GM23338 (cell line): ENCODE results near the gene CELSR1. TPM values are rescaled to one million over a fixed set of nuclear protein-coding genes. Genes with fewer than 3 reads are reported as not detected.

Experiments used
- ATAC-seq: fragments of 200-7000 bp; cut with Tn5 transposase; 3 replicates; pipeline ENCODE4 v1.9.1; 2020
- DNase-seq: peaks from one replicate; pipeline ENCODE4 v3.0.0-alpha.2; 2015; ENCODE audit warnings: low spot score
- H2AFZ ChIP-seq: fragments of 200-600 bp; sonication (generic); 2 replicates; pipeline ENCODE4 v1.8.0; 2016; ENCODE audit warnings: antibody characterized with exemption, mild to moderate bottlenecking, moderate library complexity
- H3F3A ChIP-seq: fragments of 200-600 bp; sonication (generic); replicated peaks from 2 replicates; pipeline ENCODE4 v1.8.0; 2017; ENCODE audit warnings: antibody characterized with exemption, mixed run types, low read depth
- H3K27ac ChIP-seq: fragments of 200-600 bp; sonication (generic); 2 replicates; pipeline ENCODE4 v1.6.1; 2016; ENCODE audit warnings: low read depth
- H3K27me3 ChIP-seq: fragments of 200-600 bp; sonication (generic); 2 replicates; pipeline ENCODE4 v1.8.0; 2016; ENCODE audit warnings: mild to moderate bottlenecking, mixed run types, moderate library complexity; ENCODE audit not compliant: insufficient read depth
- H3K36me3 ChIP-seq: fragments of 200-600 bp; sonication (generic); 2 replicates; pipeline ENCODE4 v1.8.0; 2016; ENCODE audit warnings: mild to moderate bottlenecking; ENCODE audit not compliant: insufficient read depth
- H3K4me1 ChIP-seq: fragments of 200-600 bp; sonication (generic); 2 replicates; pipeline ENCODE4 v1.8.0; 2016; ENCODE audit warnings: mild to moderate bottlenecking, moderate library complexity; ENCODE audit not compliant: insufficient read depth
- H3K4me2 ChIP-seq: fragments of 200-600 bp; sonication (generic); 2 replicates; pipeline ENCODE4 v1.7.1; 2017; ENCODE audit warnings: mixed run types
- H3K4me3 ChIP-seq: fragments of 200-600 bp; sonication (generic); 2 replicates; pipeline ENCODE4 v1.6.1; 2016; ENCODE audit warnings: mixed run types
- H3K79me2 ChIP-seq: fragments of 200-600 bp; sonication (generic); replicated peaks from 2 replicates; pipeline ENCODE4 v1.8.0; 2017; ENCODE audit warnings: mild to moderate bottlenecking; ENCODE audit not compliant: insufficient read depth
- H3K9me2 ChIP-seq: fragments of 200-600 bp; sonication (generic); 2 replicates; pipeline ENCODE4 v1.8.0; 2017; ENCODE audit not compliant: insufficient read depth
- H4K20me1 ChIP-seq: fragments of 200-600 bp; sonication (generic); replicated peaks from 2 replicates; pipeline ENCODE4 v1.8.0; 2017; ENCODE audit warnings: mild to moderate bottlenecking; ENCODE audit not compliant: insufficient read depth
- H3K27ac Mint-ChIP-seq: 2 replicates; pipeline ENCODE4 v1.8.0; 2020; ENCODE audit warnings: inconsistent platforms, mild to moderate bottlenecking, moderate library complexity, mixed read lengths
- H3K27me3 Mint-ChIP-seq: 3 replicates; pipeline ENCODE4 v1.8.0; 2022; ENCODE audit warnings: low read depth, mild to moderate bottlenecking, moderate library complexity, mixed read lengths, inconsistent platforms; ENCODE audit not compliant: insufficient read depth, poor library complexity
- H3K36me3 Mint-ChIP-seq: 3 replicates; pipeline ENCODE4 v1.8.0; 2021; ENCODE audit warnings: low read depth, mild to moderate bottlenecking, inconsistent platforms, moderate library complexity, mixed read lengths
- H3K4me1 Mint-ChIP-seq: 3 replicates; pipeline ENCODE4 v1.8.0; 2020; ENCODE audit warnings: mild to moderate bottlenecking, inconsistent platforms, mixed read lengths
- H3K4me3 Mint-ChIP-seq: 3 replicates; pipeline ENCODE4 v1.8.0; 2021; ENCODE audit warnings: moderate library complexity, mild to moderate bottlenecking, inconsistent platforms, mixed read lengths
- H3K9me3 Mint-ChIP-seq: 3 replicates; pipeline ENCODE4 v1.8.0; 2020; ENCODE audit warnings: moderate library complexity, mild to moderate bottlenecking, inconsistent platforms, mixed read lengths
- CREB1 ChIP-seq: fragments of 250-450 bp; sonication (Bioruptor Pico); IDR thresholded peaks from 2 replicates; pipeline ENCODE4 v1.5.0; 2020; ENCODE audit warnings: low read depth, mild to moderate bottlenecking, moderate library complexity
- EZH2 ChIP-seq: fragments of 200-600 bp; sonication (generic); IDR thresholded peaks from one replicate; pipeline ENCODE4 v1.8.0; 2017; ENCODE audit warnings: antibody characterized with exemption, mild to moderate bottlenecking, low read depth; ENCODE audit not compliant: unreplicated experiment
- EZH2phosphoT487 ChIP-seq: fragments of 200-600 bp; sonication (generic); IDR thresholded peaks from one replicate; pipeline ENCODE4 v1.8.1; 2018; ENCODE audit warnings: antibody characterized with exemption; ENCODE audit not compliant: unreplicated experiment
- JUNB ChIP-seq: IDR thresholded peaks from one replicate; pipeline ENCODE4 v1.6.1; 2016; ENCODE audit warnings: antibody characterized with exemption; ENCODE audit not compliant: unreplicated experiment
- NANOG ChIP-seq: IDR thresholded peaks from 2 replicates; pipeline ENCODE4 v1.6.1; 2016; ENCODE audit warnings: antibody characterized with exemption, borderline replicate concordance
- POLR2AphosphoS5 ChIP-seq: IDR thresholded peaks from 2 replicates; pipeline ENCODE4 v1.6.1; 2016; ENCODE audit warnings: antibody characterized with exemption, low read depth
- STAT1 ChIP-seq: IDR thresholded peaks from one replicate; pipeline ENCODE4 v1.6.1; 2016; ENCODE audit warnings: antibody characterized with exemption; ENCODE audit not compliant: unreplicated experiment
- ZNF114 ChIP-seq: fragments of 250-450 bp; sonication (Bioruptor Pico); IDR thresholded peaks from 2 replicates; pipeline ENCODE4 v1.5.0; 2020; ENCODE audit warnings: mild to moderate bottlenecking, moderate library complexity
- ZNF331 ChIP-seq: fragments of 250-450 bp; sonication (Bioruptor Pico); IDR thresholded peaks from 2 replicates; pipeline ENCODE4 v1.5.0; 2020; ENCODE audit warnings: low read depth, mild to moderate bottlenecking, moderate library complexity
- polyA plus RNA-seq: library from polyadenylated mRNA; unstranded; fragments of >200 nt; fragmentation: Nextera tagmentation; extraction: Ambion mirVana; gene quantifications from 2 replicates; pipeline ENCODE4 v1.2.1, GENCODE V29; 2016
- total RNA-seq: library from RNA; depleted of rRNA; stranded (reverse); fragments of >200 nt; shearing (Covaris generic); gene quantifications from 2 replicates; pipeline ENCODE4 v1.2.3, GENCODE V29; 2014
- TF ChIP-seq, protein P1 (sequence below): IDR thresholded peaks from one replicate; pipeline ENCODE4 v1.6.1; 2018; ENCODE audit warnings: antibody characterized with exemption; ENCODE audit not compliant: unreplicated experiment
- TF ChIP-seq, protein P2 (sequence below), 2 experiments: fragments of 200-600 bp in 1 of 2; sonication (generic) in 1 of 2; conservative IDR thresholded peaks; 2 replicates each; pipeline versions ENCODE4 v1.5.1 to v1.6.1; 2016 to 2017; ENCODE audit warnings: antibody characterized with exemption in 2 of 2, low read depth in 2 of 2, mild to moderate bottlenecking in 2 of 2, moderate library complexity in 1 of 2
- TF ChIP-seq, protein P3 (sequence below): IDR thresholded peaks from 2 replicates; pipeline ENCODE4 v1.6.1; 2016; ENCODE audit warnings: antibody characterized with exemption

CELSR1 gene
- total and polyA plus RNA-seq, 2 experiments from 2014 or later, result 4.8 to 20.4 TPM

DNA sequence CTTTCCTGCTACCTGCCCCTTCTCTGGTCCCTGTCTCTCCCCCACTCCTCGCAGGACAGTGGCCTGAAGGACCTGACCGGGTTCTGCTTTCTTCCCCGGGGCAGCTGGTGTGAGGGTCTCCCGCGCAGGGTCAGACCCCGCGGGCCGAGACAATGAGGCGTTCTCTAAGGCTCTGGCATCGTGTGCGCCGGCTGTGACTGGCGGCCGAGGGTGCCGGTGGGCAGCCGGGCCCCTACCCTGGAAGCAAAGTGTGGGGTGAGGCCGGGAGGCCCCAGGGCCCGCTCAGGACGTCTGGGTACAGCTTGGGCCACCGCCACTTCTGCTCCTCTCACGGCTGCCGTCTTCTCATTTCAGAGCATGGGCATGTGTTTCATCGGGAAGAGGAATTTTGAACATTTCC lies 185.7 kb downstream of the CELSR1 start (continued):
- TF ChIP-seq STAT1 (no peak), EZH2phosphoT487 (no peak), POLR2AphosphoS5 (no peak), EZH2 (no peak), NANOG (no peak), ZNF114 (no peak), ZNF331 (CRISPR knock-in tag) (no peak)
- TF ChIP-seq, protein P1, sequence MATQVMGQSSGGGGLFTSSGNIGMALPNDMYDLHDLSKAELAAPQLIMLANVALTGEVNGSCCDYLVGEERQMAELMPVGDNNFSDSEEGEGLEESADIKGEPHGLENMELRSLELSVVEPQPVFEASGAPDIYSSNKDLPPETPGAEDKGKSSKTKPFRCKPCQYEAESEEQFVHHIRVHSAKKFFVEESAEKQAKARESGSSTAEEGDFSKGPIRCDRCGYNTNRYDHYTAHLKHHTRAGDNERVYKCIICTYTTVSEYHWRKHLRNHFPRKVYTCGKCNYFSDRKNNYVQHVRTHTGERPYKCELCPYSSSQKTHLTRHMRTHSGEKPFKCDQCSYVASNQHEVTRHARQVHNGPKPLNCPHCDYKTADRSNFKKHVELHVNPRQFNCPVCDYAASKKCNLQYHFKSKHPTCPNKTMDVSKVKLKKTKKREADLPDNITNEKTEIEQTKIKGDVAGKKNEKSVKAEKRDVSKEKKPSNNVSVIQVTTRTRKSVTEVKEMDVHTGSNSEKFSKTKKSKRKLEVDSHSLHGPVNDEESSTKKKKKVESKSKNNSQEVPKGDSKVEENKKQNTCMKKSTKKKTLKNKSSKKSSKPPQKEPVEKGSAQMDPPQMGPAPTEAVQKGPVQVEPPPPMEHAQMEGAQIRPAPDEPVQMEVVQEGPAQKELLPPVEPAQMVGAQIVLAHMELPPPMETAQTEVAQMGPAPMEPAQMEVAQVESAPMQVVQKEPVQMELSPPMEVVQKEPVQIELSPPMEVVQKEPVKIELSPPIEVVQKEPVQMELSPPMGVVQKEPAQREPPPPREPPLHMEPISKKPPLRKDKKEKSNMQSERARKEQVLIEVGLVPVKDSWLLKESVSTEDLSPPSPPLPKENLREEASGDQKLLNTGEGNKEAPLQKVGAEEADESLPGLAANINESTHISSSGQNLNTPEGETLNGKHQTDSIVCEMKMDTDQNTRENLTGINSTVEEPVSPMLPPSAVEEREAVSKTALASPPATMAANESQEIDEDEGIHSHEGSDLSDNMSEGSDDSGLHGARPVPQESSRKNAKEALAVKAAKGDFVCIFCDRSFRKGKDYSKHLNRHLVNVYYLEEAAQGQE, result no peak
- TF ChIP-seq, protein P2, sequence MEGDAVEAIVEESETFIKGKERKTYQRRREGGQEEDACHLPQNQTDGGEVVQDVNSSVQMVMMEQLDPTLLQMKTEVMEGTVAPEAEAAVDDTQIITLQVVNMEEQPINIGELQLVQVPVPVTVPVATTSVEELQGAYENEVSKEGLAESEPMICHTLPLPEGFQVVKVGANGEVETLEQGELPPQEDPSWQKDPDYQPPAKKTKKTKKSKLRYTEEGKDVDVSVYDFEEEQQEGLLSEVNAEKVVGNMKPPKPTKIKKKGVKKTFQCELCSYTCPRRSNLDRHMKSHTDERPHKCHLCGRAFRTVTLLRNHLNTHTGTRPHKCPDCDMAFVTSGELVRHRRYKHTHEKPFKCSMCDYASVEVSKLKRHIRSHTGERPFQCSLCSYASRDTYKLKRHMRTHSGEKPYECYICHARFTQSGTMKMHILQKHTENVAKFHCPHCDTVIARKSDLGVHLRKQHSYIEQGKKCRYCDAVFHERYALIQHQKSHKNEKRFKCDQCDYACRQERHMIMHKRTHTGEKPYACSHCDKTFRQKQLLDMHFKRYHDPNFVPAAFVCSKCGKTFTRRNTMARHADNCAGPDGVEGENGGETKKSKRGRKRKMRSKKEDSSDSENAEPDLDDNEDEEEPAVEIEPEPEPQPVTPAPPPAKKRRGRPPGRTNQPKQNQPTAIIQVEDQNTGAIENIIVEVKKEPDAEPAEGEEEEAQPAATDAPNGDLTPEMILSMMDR (conservative IDR thresholded peaks at IDR 0.05; ENCODE audit: low read depth in 2 of 2), result no peak

DNA sequence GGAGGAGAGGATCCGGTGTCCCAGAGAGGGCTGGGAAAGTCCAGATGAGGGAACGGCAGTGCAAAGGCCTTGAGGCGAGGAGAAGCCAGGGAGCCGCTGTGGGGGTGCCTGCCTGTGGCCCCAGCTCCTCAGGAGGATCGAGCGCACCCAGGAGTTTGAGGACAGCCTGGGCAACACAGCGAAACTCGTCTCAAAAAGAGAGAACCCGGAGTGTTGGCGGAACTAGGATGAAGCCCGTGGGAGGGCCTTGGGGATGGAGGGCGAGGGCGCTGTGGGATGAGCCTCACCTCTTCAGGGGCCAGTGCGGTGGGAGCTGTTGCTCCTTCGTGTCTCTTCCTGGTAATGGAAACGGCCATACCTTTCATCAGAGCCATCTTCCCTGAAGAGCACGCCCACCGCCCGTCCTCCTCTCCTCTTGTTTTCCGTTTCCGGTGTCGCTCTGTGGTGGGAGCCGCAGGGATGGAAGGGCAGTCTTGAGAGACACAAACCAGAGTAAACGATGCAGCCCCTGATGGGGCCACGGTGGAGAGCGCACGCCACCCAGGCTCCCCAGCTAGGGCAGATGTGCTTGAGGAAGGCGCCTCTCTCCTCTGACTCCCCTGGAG lies 186.2 kb downstream of the CELSR1 start:
- Histone ChIP-seq H3K4me1 (no peaks in the 10 kb centered on the region), H3K27ac (no peak overlapping the region), H3K4me3 (no peak overlapping the region), H3F3A (peaks cover 7% of the 10 kb centered on the region; the same call in 1 of the 2 replicates), H4K20me1 (peaks cover 4% of the 10 kb centered on the region), H3K36me3 (peaks cover 18% of the 10 kb centered on the region), H3K27me3 (no peaks in the 10 kb centered on the region), H3K4me2 (no peak overlapping the region), H3K79me2 (peaks cover 7% of the 10 kb centered on the region; the same call in 1 of the 2 replicates), H2AFZ (no peak overlapping the region), H3K9me2 (no peaks in the 10 kb centered on the region)
- H3K4me1 Mint-ChIP-seq, result no peaks in the 10 kb centered on the region
- peaks cover 8% of the 10 kb centered on the region for H3K27me3 Mint-ChIP-seq
- ATAC-seq (no peak), DNase-seq (no peak)
- H3K9me3 Mint-ChIP-seq, result no peaks in the 10 kb centered on the region; the same call in 2 of the 3 replicates
- H3K4me3 Mint-ChIP-seq, result no peak overlapping the region
- peaks cover 75% of the 10 kb centered on the region for H3K36me3 Mint-ChIP-seq
- no peak overlapping the region for H3K27ac Mint-ChIP-seq
- TF ChIP-seq, protein P2 (conservative IDR thresholded peaks at IDR 0.05; ENCODE audit: low read depth in 2 of 2), result no peak
- TF ChIP-seq, protein P3, sequence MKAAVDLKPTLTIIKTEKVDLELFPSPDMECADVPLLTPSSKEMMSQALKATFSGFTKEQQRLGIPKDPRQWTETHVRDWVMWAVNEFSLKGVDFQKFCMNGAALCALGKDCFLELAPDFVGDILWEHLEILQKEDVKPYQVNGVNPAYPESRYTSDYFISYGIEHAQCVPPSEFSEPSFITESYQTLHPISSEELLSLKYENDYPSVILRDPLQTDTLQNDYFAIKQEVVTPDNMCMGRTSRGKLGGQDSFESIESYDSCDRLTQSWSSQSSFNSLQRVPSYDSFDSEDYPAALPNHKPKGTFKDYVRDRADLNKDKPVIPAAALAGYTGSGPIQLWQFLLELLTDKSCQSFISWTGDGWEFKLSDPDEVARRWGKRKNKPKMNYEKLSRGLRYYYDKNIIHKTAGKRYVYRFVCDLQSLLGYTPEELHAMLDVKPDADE, result no peak
- TF ChIP-seq STAT1 (no peak), EZH2 (no peak), ZNF114 (no peak), ZNF331 (CRISPR knock-in tag) (no peak), CREB1 (CRISPR knock-in tag) (no peak), JUNB (no peak)
